ENCODE results near the gene PSMD8. TPM values are rescaled to one million over a fixed set of nuclear protein-coding genes. Genes with fewer than 3 reads are reported as not detected.
"Not testable (repeated sequence)": the region's sequence is repeated elsewhere in the genome, so short reads cannot be mapped to it uniquely, and the experiment has no call there.

The PSMD8 gene
- total and polyA plus RNA-seq, 5 donors from 2014 or later: 104 to 254 (median 193) TPM

DNA sequence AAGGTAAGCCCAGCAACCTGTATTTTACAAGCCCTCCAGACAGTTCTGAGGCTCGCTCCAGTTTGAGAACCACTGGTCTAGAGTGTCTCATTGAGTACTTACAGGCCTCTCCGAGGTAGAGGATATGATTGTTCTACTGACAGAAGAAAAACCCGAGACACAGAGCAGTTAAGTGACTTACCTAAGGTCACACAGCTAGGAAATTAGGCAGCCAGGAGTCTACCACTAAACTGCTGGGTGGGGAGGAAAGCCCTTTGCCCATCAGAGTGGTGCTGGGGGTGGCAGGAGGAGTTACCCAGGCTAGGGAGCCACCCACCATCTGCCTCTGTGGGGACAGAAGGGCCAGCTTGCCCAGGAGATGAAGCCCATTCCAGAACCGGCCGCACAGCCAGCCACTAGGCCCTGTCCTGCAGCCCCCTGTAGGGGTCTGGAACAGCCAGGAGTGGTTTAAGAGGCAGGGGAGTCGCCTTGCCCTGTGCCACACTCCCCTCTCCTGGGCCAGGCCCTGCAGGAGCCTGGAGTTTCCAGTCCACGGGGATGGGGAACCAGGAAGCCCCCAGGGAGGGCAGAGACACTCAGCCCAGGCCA, 50.9 kb downstream of the PSMD8 start:
- peaks cover 0 to 1% (median 0%) of the 10 kb centered on the region in 7 donors for H3K9me3 Mint-ChIP-seq
- ATAC-seq (ENCODE audit: low read depth in 2 of 2): no peak
- DNase-seq: peak in 1 of 3 donors; percentile 35
- H3K27ac Mint-ChIP-seq: peak overlapping the region; percentile 43 to 85 (median 82)
- Histone ChIP-seq H3K27ac (ENCODE audit: insufficient read depth, low read length, poor library complexity, severe bottlenecking) (peak overlapping the region; percentile 77), H3K27me3 (ENCODE audit: control insufficient read depth, insufficient read depth, low read length) (no peaks in the 10 kb centered on the region), H3K36me3 (ENCODE audit: control insufficient read depth, insufficient read depth, low read length) (no peaks in the 10 kb centered on the region), H3K4me3 (ENCODE audit: low read depth, low read length) (no peak overlapping the region), H3K9me3 (ENCODE audit: control insufficient read depth in 2 of 2, low read length in 2 of 2) (no peaks in the 10 kb centered on the region), H3K4me1 (ENCODE audit: control insufficient read depth, insufficient read depth, low read length, poor library complexity, severe bottlenecking) (peaks cover 33% of the 10 kb centered on the region)
- H3K27me3 Mint-ChIP-seq: no peaks in the 10 kb centered on the region
- peaks cover 13 to 39% (median 28%) of the 10 kb centered on the region in 4 donors for H3K4me1 Mint-ChIP-seq
- no peaks in the 10 kb centered on the region for H3K36me3 Mint-ChIP-seq
- H3K4me3 Mint-ChIP-seq: peak overlapping the region; percentile 68 to 90 (median 80)

DNA sequence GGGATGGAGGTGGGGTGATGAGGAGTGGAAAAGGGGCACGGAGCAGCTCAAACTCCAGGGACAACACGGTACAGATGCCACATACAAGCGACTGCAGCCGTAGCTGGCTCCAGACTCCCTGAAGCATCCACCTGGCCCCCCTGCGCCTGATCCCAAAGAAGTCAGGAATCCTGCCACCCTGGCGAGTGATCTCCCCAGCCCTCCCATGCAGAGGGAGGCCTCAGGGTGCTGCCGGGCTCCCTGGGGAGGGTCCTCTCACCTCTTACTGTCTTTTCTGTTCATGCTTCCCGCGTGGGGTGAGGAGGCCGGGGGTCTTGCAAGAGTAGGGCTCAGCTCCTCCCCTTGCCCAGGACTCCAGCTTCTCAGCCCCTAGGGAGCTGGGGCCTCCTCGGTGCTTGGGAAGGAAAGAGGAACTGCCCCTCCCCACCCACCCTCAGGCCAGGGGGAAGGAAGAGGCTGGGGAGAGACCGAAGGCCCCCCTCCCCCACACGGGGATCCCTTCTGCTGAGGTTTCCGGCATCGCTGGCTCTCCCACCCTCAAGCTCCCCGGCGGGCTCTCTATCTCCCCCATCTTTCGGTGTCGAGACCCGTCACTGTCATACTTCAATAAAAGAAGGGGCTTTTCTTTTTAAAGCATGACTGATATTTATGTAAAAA, 51.6 kb downstream of the PSMD8 start, which contains the start of gene RASGRP4:
Gene RASGRP4 (minus strand): TSS at position 410 of the 657 bp plus-strand sequence. CDS start 128 bp downstream, at position 282.
- H3K27ac Mint-ChIP-seq: peak within 1 kb of the TSS; percentile 43 to 93 (median 85)
- Histone ChIP-seq H3K36me3 (ENCODE audit: control insufficient read depth, insufficient read depth, low read length) (no peaks in the 10 kb centered on the region), H3K27me3 (ENCODE audit: control insufficient read depth, insufficient read depth, low read length) (no peaks in the 10 kb centered on the region), H3K9me3 (ENCODE audit: control insufficient read depth in 2 of 2, low read length in 2 of 2) (no peaks in the 10 kb centered on the region), H3K4me1 (ENCODE audit: control insufficient read depth, insufficient read depth, low read length, poor library complexity, severe bottlenecking) (peaks cover 33% of the 10 kb centered on the region), H3K27ac (ENCODE audit: insufficient read depth, low read length, poor library complexity, severe bottlenecking) (peak within 1 kb of the TSS; percentile 77), H3K4me3 (ENCODE audit: low read depth, low read length) (peak within 1 kb of the TSS; percentile 72)
- DNase-seq (peak; percentile 45 to 80 (median 49)), ATAC-seq (ENCODE audit: low read depth in 2 of 2) (peak in 1 of 2 donors; percentile 47)
- peaks cover 0 to 1% (median 0%) of the 10 kb centered on the region in 7 donors for H3K9me3 Mint-ChIP-seq
- no peaks in the 10 kb centered on the region for H3K36me3 Mint-ChIP-seq
- H3K27me3 Mint-ChIP-seq: no peaks in the 10 kb centered on the region
- peaks cover 13 to 39% (median 28%) of the 10 kb centered on the region in 4 donors for H3K4me1 Mint-ChIP-seq
- H3K4me3 Mint-ChIP-seq: peak within 1 kb of the TSS; percentile 78 to 95 (median 86)

DNA sequence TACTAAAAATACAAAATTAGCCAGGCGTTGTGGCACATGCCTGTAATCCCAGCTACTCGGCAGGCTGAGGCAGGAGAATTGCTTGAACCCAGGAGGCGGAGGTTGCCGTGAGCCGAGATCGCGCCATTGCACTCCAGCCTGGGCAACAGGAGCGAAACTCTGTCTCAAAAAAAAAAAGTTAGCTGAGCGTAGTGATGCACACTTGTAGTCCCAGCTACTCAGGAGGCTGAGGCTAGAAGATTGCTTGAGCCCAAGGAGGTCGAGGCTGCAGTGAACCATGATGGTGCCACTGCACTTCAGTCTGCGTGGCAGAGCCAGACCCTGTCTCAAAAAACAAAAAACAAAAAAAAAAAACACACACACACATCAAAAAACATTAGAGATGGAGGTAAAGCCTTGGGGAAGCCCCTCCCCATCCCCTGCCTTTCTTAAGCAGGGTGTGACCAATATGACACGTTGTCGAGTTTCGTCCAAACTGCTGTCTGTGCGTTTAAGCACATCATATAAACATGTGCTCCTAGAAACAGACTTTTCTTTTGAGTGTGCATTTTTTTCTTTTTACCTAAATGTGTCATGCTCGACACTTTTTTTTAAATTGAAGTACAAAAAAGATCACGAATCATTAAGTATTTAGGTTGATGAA, 52.8 kb downstream of the PSMD8 start:
- peaks cover 13 to 39% (median 28%) of the 10 kb centered on the region in 4 donors for H3K4me1 Mint-ChIP-seq
- H3K4me3 ChIP-seq (ENCODE audit: low read depth, low read length): peak overlapping the region; percentile 46
- not testable (repeated sequence) for H3K27me3 Mint-ChIP-seq; H3K9me3 Mint-ChIP-seq; H3K36me3 Mint-ChIP-seq; H3K9me3 ChIP-seq (ENCODE audit: control insufficient read depth in 2 of 2, low read length in 2 of 2); H3K36me3 ChIP-seq (ENCODE audit: control insufficient read depth, insufficient read depth, low read length); H3K27me3 ChIP-seq (ENCODE audit: control insufficient read depth, insufficient read depth, low read length)
- peak overlapping the region; percentile 77 for H3K27ac ChIP-seq (ENCODE audit: insufficient read depth, low read length, poor library complexity, severe bottlenecking)
- H3K4me3 Mint-ChIP-seq: peak overlapping the region; percentile 76 to 95 (median 78)
- H3K27ac Mint-ChIP-seq: peak overlapping the region in 2 of 3 donors; percentile 63 to 93
- ATAC-seq (ENCODE audit: low read depth in 2 of 2) (peak; percentile 77 to 80), DNase-seq (peak; percentile 48 to 96 (median 52))
- peaks cover 33% of the 10 kb centered on the region for H3K4me1 ChIP-seq (ENCODE audit: control insufficient read depth, insufficient read depth, low read length, poor library complexity, severe bottlenecking)

DNA sequence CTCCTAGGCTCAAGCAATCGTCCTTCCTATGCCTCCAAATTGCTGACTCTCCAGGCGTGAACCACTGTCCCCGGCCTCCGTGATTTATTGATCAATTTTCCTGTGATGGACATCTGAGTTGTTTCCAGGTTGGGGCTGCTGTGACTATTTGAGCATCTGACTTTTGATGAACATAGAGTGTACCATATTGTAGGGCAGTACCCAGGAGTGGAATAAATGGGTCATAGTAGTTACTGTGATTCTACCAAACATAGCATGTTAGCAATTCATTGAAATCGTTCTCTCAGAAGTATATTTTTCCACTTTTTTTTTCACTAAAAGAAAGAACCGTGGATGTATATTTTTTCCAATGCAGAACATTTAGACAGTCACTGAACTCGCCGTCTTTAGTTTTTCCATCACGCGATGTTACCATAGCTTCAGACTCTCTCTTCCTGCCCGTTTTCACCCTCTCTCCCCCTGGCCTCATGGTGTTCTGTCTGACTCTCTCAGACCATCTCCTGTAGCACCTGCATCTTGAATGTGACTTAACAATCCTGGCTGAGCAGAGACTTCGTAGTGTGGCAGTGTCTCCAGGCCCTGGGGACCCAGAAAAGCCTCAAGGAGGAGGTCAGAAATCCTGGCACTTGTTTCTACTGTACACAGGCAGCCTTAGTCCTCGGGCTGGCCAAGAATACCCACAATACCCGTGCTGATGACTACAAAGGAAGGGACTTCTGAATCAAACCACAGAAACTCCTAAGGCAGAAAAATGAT, 54.9 kb downstream of the PSMD8 start:
- H3K36me3 Mint-ChIP-seq: no peaks in the 10 kb centered on the region
- ATAC-seq (ENCODE audit: low read depth in 2 of 2): peak in 1 of 2 donors; percentile 28
- peak overlapping the region; percentile 27 to 62 (median 46) for H3K4me3 Mint-ChIP-seq
- H3K27ac Mint-ChIP-seq: peak overlapping the region; percentile 89 to 93 (median 90)
- Histone ChIP-seq H3K27ac (ENCODE audit: insufficient read depth, low read length, poor library complexity, severe bottlenecking) (peak overlapping the region; percentile 5), H3K4me1 (ENCODE audit: control insufficient read depth, insufficient read depth, low read length, poor library complexity, severe bottlenecking) (peaks cover 39% of the 10 kb centered on the region), H3K27me3 (ENCODE audit: control insufficient read depth, insufficient read depth, low read length) (no peaks in the 10 kb centered on the region), H3K36me3 (ENCODE audit: control insufficient read depth, insufficient read depth, low read length) (no peaks in the 10 kb centered on the region), H3K9me3 (ENCODE audit: control insufficient read depth in 2 of 2, low read length in 2 of 2) (no peaks in the 10 kb centered on the region), H3K4me3 (ENCODE audit: low read depth, low read length) (peak overlapping the region; percentile 54)
- no peaks in the 10 kb centered on the region for H3K27me3 Mint-ChIP-seq
- peak in 1 of 3 donors; percentile 72 for DNase-seq
- H3K9me3 Mint-ChIP-seq: peaks cover 0 to 1% (median 0%) of the 10 kb centered on the region in 7 donors
- peaks cover 17 to 49% (median 34%) of the 10 kb centered on the region in 4 donors for H3K4me1 Mint-ChIP-seq

DNA sequence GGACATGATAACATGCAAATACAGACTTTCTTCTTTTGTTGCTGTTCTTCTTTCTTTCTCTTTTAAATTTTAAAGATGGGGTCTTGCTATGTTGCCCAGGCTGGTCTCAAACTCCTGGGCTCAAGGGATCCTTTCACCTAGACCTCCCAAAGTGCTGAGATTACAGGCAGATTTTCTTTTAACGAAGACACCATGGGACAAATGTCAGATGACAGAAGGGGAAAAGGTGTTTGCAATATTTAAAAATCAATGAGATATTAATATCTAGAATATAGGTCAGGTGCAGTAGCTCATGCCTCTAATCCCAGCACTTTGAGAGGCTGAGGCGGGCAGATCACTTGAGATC, 55.4 kb downstream of the PSMD8 start:
- peaks cover 17 to 53% (median 34%) of the 10 kb centered on the region in 4 donors for H3K4me1 Mint-ChIP-seq

DNA sequence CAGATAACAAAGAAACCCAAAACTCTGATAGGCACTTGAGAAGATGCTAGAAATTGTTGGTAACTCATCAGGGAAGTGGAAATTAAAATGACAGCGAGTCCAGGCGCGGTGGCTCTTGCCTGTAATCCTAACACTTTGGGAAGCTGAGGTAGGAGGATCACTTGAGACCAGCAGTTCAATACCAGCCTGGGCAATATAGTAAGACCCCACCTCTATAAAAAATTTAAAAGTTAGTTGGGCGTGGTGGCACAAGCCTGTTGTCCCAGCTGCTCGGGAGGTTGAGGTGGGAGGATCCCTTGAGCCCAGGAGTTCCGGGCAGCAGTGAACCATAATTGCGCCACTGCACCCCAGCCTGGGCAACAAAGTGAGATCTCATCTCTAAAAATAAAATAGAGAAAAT, 56.6 kb downstream of the PSMD8 start:
- Mint-ChIP-seq H3K4me3 (no peak overlapping the region), H3K36me3 (no peaks in the 10 kb centered on the region), H3K27me3 (no peaks in the 10 kb centered on the region), H3K27ac (no peak overlapping the region), H3K9me3 (peaks cover 0 to 1% (median 0%) of the 10 kb centered on the region in 7 donors), H3K4me1 (peaks cover 17 to 51% (median 33%) of the 10 kb centered on the region in 4 donors)
- Histone ChIP-seq H3K27me3 (ENCODE audit: control insufficient read depth, insufficient read depth, low read length) (no peaks in the 10 kb centered on the region), H3K4me3 (ENCODE audit: low read depth, low read length) (no peak overlapping the region), H3K9me3 (ENCODE audit: control insufficient read depth in 2 of 2, low read length in 2 of 2) (no peaks in the 10 kb centered on the region), H3K4me1 (ENCODE audit: control insufficient read depth, insufficient read depth, low read length, poor library complexity, severe bottlenecking) (peaks cover 31% of the 10 kb centered on the region), H3K27ac (ENCODE audit: insufficient read depth, low read length, poor library complexity, severe bottlenecking) (no peak overlapping the region), H3K36me3 (ENCODE audit: control insufficient read depth, insufficient read depth, low read length) (no peaks in the 10 kb centered on the region)
- no peak for DNase-seq
- no peak for ATAC-seq (ENCODE audit: low read depth in 2 of 2)

More for the DNA sequence above, 55.4 kb downstream of the PSMD8 start:
- Histone ChIP-seq H3K27me3 (ENCODE audit: control insufficient read depth, insufficient read depth, low read length) (no peaks in the 10 kb centered on the region), H3K36me3 (ENCODE audit: control insufficient read depth, insufficient read depth, low read length) (no peaks in the 10 kb centered on the region), H3K4me1 (ENCODE audit: control insufficient read depth, insufficient read depth, low read length, poor library complexity, severe bottlenecking) (peaks cover 39% of the 10 kb centered on the region), H3K4me3 (ENCODE audit: low read depth, low read length) (peak overlapping the region; percentile 54), H3K9me3 (ENCODE audit: control insufficient read depth in 2 of 2, low read length in 2 of 2) (no peaks in the 10 kb centered on the region), H3K27ac (ENCODE audit: insufficient read depth, low read length, poor library complexity, severe bottlenecking) (peak overlapping the region; percentile 5)
- Mint-ChIP-seq H3K4me3 (peak overlapping the region in 1 of 4 donors; percentile 27), H3K9me3 (peaks cover 0 to 1% (median 0%) of the 10 kb centered on the region in 7 donors), H3K27ac (peak overlapping the region; percentile 89 to 93 (median 90)), H3K36me3 (no peaks in the 10 kb centered on the region), H3K27me3 (no peaks in the 10 kb centered on the region)
- DNase-seq (no peak), ATAC-seq (ENCODE audit: low read depth in 2 of 2) (no peak)

DNA sequence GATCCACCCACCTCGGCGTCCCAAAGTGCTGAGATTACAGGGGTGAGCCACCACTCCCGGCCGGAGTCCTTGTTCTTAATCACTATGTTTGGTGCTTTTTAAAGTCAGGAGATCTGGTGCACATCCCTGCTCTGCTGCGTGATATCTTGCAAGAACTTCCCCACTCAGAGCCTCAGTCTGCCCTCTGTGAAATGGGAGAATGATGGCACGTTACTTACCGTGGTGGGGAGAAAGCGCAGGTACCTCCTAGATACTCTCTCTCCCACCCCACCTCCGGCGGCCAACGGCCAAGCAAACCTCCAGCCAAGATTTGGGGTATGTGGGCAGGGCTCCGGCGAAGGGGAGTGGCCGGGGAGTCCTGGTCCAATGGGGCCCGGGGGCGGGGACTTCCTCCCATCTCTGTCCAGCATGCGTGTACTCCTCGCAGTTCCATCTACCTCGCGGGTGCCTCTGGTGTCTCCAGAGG, 58.9 kb downstream of the PSMD8 start, which contains the start of gene RYR1:
Gene RYR1 (plus strand): TSS at position 424 of the 466 bp plus-strand sequence. CDS start 139 bp downstream, outside the sequence.
- no peaks in the 10 kb centered on the region for H3K27me3 Mint-ChIP-seq
- H3K9me3 Mint-ChIP-seq: no peaks in the 10 kb centered on the region
- H3K36me3 Mint-ChIP-seq: no peaks in the 10 kb centered on the region
- no peak within 1 kb of the TSS for H3K27ac ChIP-seq (ENCODE audit: insufficient read depth, low read length, poor library complexity, severe bottlenecking)
- no peaks in the 10 kb centered on the region for H3K9me3 ChIP-seq (ENCODE audit: control insufficient read depth in 2 of 2, low read length in 2 of 2)
- peaks cover 11 to 32% (median 19%) of the 10 kb centered on the region in 4 donors for H3K4me1 Mint-ChIP-seq
- peaks cover 19% of the 10 kb centered on the region for H3K4me1 ChIP-seq (ENCODE audit: control insufficient read depth, insufficient read depth, low read length, poor library complexity, severe bottlenecking)
- no peaks in the 10 kb centered on the region for H3K36me3 ChIP-seq (ENCODE audit: control insufficient read depth, insufficient read depth, low read length)
- ATAC-seq (ENCODE audit: low read depth in 2 of 2) (peak; percentile 86 to 89), DNase-seq (peak; percentile 40 to 80 (median 53))
- no peak within 1 kb of the TSS for H3K27ac Mint-ChIP-seq
- H3K4me3 ChIP-seq (ENCODE audit: low read depth, low read length): no peak within 1 kb of the TSS
- H3K27me3 ChIP-seq (ENCODE audit: control insufficient read depth, insufficient read depth, low read length): no peaks in the 10 kb centered on the region
- H3K4me3 Mint-ChIP-seq: peak within 1 kb of the TSS; percentile 62 to 79 (median 76)
